ENCODE data around the gene IFT81.
A peak's percentile ranks its signal among the peaks of the same experiment; 100 is the strongest.
"Not testable (repeated sequence)": the region's sequence is repeated elsewhere in the genome, so short reads cannot be mapped to it uniquely, and the experiment has no call there.

IFT81 gene

DNA sequence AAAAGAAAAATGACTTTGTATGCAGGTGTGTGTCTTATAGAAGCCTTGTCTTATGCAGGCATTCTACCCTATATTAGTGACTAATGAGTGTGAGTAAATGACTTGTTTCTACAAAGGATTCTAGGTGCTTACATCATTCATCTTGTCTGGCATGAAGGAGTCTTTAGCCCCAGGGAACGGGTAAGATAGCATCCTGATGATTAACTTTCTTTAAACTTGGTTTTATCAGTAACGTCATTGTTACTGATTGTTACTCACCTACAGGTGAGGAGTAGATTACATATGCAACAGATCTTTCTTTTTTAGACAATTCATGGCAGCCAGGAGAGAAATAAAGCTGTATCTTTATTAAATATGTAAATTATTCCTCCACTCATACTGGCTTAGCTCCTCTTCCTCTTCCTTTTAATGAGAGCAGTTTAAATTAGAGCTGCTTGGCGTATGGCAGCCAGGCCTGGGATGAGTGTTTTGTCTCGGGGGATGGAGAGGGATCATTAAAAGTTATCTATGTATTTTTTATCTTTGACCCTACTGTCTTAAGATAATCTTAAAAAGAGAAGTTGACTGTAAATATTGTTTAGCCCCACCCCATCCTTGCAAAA is 99.7 kb downstream of the IFT81 start:
- Histone ChIP-seq H3K27me3 (ENCODE audit: insufficient read depth, low read length, poor library complexity) (no peaks in the 10 kb centered on the region), H3K36me3 (ENCODE audit: insufficient read depth, low read length) (no peaks in the 10 kb centered on the region), H3K9ac (ENCODE audit: low read depth, low read length) (no peak overlapping the region), H3K4me2 (ENCODE audit: insufficient read depth, low read length) (no peak overlapping the region), H3K4me1 (ENCODE audit: insufficient read depth, low read length) (no peaks in the 10 kb centered on the region), H3K9me3 (ENCODE audit: insufficient read depth, low read length, severe bottlenecking) (no peaks in the 10 kb centered on the region), H3K4me3 (ENCODE audit: low read depth in 1 of 2, low read length in 2 of 2) (no peak overlapping the region), H2AFZ (ENCODE audit: low read depth, low read length) (no peak overlapping the region), H4K20me1 (ENCODE audit: insufficient read depth, low read length) (no peaks in the 10 kb centered on the region), H3K27ac (ENCODE audit: low read length) (no peak overlapping the region), H3K79me2 (ENCODE audit: insufficient read depth, low read length) (no peaks in the 10 kb centered on the region)
- no peak for ATAC-seq (ENCODE audit: insufficient read depth, low read depth)
- no peak for DNase-seq
- no peak for TF ChIP-seq EZH2 (IDR thresholded peaks at IDR 0.05; ENCODE audit: borderline replicate concordance, low read depth, low read length, severe bottlenecking)
- TF ChIP-seq, protein P1, sequence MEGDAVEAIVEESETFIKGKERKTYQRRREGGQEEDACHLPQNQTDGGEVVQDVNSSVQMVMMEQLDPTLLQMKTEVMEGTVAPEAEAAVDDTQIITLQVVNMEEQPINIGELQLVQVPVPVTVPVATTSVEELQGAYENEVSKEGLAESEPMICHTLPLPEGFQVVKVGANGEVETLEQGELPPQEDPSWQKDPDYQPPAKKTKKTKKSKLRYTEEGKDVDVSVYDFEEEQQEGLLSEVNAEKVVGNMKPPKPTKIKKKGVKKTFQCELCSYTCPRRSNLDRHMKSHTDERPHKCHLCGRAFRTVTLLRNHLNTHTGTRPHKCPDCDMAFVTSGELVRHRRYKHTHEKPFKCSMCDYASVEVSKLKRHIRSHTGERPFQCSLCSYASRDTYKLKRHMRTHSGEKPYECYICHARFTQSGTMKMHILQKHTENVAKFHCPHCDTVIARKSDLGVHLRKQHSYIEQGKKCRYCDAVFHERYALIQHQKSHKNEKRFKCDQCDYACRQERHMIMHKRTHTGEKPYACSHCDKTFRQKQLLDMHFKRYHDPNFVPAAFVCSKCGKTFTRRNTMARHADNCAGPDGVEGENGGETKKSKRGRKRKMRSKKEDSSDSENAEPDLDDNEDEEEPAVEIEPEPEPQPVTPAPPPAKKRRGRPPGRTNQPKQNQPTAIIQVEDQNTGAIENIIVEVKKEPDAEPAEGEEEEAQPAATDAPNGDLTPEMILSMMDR (IDR thresholded peaks at IDR 0.05; ENCODE audit: borderline replicate concordance, extremely low read depth, low read length, poor library complexity, severe bottlenecking), result no peak

DNA sequence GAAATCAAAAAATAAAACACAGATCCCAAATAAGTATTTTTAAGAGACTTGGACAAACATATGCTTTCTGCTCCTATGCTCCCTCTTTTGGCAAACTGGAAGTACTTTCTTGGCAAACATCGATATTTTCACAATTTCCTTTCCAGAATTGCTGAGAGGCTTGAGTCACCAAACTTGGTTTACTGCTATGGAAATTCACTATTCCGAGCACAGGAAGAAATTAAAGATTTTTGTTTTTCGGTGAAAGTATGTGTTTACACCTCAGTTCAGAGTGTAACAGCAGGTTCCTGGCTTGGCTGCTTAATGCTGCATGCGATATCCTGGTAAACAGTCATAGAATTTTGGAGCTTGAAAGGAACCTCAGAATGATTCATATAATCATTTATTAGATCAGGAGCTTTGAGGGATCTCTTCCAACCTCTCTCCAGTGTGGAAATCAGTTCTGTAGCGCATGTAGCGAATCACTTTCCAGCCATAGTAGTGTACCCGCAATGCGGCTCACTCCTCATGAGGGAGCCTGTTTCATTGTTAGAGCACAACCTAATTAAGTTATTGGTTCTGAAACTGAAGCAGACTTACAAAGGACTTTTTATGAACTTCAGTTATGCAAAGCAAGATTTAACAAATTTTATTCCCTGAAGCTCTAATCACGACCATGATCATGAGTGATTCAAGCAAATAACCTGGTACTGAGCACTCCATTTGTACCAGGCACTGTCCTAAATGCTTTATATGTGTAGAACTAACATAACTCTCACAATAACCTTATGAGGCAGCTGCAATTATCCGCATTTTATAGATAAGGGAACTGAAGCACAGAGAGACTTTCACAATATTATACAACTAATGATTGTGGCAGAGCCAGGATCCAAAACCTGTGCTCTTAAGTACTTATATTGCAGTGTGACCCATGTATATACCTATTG is 100.5 kb downstream of the IFT81 start:
- Histone ChIP-seq H3K4me2 (ENCODE audit: insufficient read depth, low read length) (no peak overlapping the region), H4K20me1 (ENCODE audit: insufficient read depth, low read length) (no peaks in the 10 kb centered on the region), H3K79me2 (ENCODE audit: insufficient read depth, low read length) (no peaks in the 10 kb centered on the region), H2AFZ (ENCODE audit: low read depth, low read length) (no peak overlapping the region), H3K4me3 (ENCODE audit: low read depth in 1 of 2, low read length in 2 of 2) (no peak overlapping the region), H3K27me3 (ENCODE audit: insufficient read depth, low read length, poor library complexity) (no peaks in the 10 kb centered on the region), H3K36me3 (ENCODE audit: insufficient read depth, low read length) (no peaks in the 10 kb centered on the region), H3K27ac (ENCODE audit: low read length) (no peak overlapping the region), H3K9ac (ENCODE audit: low read depth, low read length) (no peak overlapping the region), H3K4me1 (ENCODE audit: insufficient read depth, low read length) (no peaks in the 10 kb centered on the region), H3K9me3 (ENCODE audit: insufficient read depth, low read length, severe bottlenecking) (no peaks in the 10 kb centered on the region)
- ATAC-seq (ENCODE audit: insufficient read depth, low read depth), result no peak
- DNase-seq, result no peak
- no peak for TF ChIP-seq EZH2 (IDR thresholded peaks at IDR 0.05; ENCODE audit: borderline replicate concordance, low read depth, low read length, severe bottlenecking)
- TF ChIP-seq, protein P1 (IDR thresholded peaks at IDR 0.05; ENCODE audit: borderline replicate concordance, extremely low read depth, low read length, poor library complexity, severe bottlenecking), result peak; percentile 33

DNA sequence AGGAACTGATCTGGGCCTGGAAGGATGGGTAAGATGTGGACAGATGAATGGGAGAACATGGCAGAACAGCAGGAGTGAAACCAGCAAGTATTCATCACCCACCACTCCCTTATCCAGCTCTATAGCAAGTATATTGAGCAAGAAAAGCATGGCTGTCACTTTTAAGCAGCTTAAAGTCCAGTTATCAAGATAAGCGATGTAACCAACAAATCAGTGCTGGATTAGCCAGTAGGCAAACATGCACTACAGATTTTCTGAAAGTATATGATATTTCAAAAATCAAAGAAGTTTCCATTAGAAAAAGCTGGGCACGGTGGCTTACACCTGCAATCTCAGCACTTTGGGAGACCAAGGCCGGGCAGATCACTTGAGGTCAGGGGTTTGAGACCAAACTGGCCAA is 103.0 kb downstream of the IFT81 start:
- Histone ChIP-seq H2AFZ (ENCODE audit: low read depth, low read length) (no peak overlapping the region), H3K4me2 (ENCODE audit: insufficient read depth, low read length) (no peak overlapping the region), H3K9ac (ENCODE audit: low read depth, low read length) (no peak overlapping the region), H3K9me3 (ENCODE audit: insufficient read depth, low read length, severe bottlenecking) (no peaks in the 10 kb centered on the region), H3K36me3 (ENCODE audit: insufficient read depth, low read length) (no peaks in the 10 kb centered on the region), H3K27me3 (ENCODE audit: insufficient read depth, low read length, poor library complexity) (no peaks in the 10 kb centered on the region), H3K4me3 (ENCODE audit: low read depth in 1 of 2, low read length in 2 of 2) (no peak overlapping the region), H4K20me1 (ENCODE audit: insufficient read depth, low read length) (no peaks in the 10 kb centered on the region), H3K79me2 (ENCODE audit: insufficient read depth, low read length) (no peaks in the 10 kb centered on the region), H3K27ac (ENCODE audit: low read length) (no peak overlapping the region), H3K4me1 (ENCODE audit: insufficient read depth, low read length) (no peaks in the 10 kb centered on the region)
- no peak for ATAC-seq (ENCODE audit: insufficient read depth, low read depth)
- TF ChIP-seq EZH2 (IDR thresholded peaks at IDR 0.05; ENCODE audit: borderline replicate concordance, low read depth, low read length, severe bottlenecking), result no peak
- TF ChIP-seq, protein P1 (IDR thresholded peaks at IDR 0.05; ENCODE audit: borderline replicate concordance, extremely low read depth, low read length, poor library complexity, severe bottlenecking), result no peak
- no peak for DNase-seq

DNA sequence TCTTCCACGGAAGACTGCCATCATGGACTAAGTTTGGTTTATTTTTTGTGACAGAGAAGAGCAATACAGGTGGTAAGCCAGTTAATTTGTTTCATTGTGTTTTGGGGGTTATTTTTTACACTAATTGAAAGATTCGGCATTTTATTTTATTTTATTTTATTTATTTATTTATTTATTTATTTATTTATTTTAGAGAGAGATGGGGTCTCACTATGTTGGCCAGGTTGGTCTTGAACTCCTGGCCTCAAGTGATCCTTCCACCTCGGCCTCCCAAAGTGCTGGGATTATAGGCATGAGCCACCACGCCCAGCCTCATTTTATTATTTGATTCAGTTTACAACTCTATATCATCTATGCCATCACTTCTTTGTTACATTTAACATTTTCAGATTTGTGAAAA is 104.2 kb downstream of the IFT81 start:
- not testable (repeated sequence) for ATAC-seq (ENCODE audit: insufficient read depth, low read depth); H3K79me2 ChIP-seq (ENCODE audit: insufficient read depth, low read length); H3K4me1 ChIP-seq (ENCODE audit: insufficient read depth, low read length); H3K36me3 ChIP-seq (ENCODE audit: insufficient read depth, low read length); H3K27me3 ChIP-seq (ENCODE audit: insufficient read depth, low read length, poor library complexity); H3K9me3 ChIP-seq (ENCODE audit: insufficient read depth, low read length, severe bottlenecking); H3K4me3 ChIP-seq (ENCODE audit: low read depth in 1 of 2, low read length in 2 of 2); H3K9ac ChIP-seq (ENCODE audit: low read depth, low read length); DNase-seq; H3K4me2 ChIP-seq (ENCODE audit: insufficient read depth, low read length); H2AFZ ChIP-seq (ENCODE audit: low read depth, low read length); H4K20me1 ChIP-seq (ENCODE audit: insufficient read depth, low read length); H3K27ac ChIP-seq (ENCODE audit: low read length)

Data from DND-41 (cell line).